Measurements from ENCODE around the gene SLIRP.
A peak's percentile ranks its signal among the peaks of the same experiment; 100 is the strongest.
"Not testable (repeated sequence)": the region's sequence is repeated elsewhere in the genome, so short reads cannot be mapped to it uniquely, and the experiment has no call there.

The SLIRP gene

DNA sequence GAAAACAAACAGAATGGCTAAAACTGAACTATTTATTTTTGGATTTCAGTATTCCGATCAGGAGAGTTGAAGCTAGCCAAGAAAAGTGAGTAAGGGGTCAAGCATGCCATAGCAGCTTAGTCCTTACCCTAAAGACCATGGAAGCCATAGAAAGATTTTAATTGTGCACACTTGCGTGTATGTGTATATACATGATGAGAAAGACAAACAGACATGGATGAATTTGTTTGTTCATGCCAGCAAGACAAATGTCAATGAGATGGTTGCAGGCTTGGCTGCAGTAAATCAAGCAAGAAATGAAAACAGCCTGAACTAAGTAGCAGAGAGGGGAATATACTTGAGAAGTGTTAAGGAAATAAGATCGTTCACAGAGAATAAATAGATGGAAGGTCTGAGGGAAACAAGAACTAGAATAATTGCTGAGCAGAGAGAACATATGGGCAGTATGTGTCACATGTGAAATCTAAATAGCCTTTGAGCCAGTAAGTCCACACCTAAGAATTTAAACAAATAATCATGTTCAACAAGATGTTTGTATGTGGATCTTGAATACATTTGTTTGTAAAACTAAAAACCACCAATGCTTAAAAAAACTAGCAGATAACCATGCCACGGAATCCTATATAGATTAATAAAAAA lies 38.3 kb downstream of the SLIRP start:
- DNase-seq: no peak

DNA sequence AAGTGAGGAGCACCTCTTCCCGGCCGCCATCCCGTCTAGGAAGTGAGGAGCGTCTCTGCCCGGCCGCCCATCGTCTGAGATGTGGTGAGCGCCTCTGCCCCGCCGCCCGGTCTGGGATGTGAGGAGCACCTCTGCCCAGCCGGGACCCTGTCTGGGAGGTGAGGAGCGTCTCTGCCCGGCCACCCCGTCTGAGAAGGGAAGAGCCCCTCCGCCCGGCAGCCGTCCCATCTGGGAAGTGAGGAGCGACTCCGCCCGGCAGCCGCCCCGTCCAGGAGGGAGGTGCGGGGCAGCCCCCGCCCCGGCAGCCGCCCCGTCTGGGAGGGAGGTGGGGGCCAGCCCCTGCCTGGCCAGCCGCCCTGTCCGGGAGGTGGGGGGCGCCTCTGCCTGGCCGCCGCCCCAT lies 39.5 kb downstream of the SLIRP start:
- DNase-seq: not testable (repeated sequence)

DNA sequence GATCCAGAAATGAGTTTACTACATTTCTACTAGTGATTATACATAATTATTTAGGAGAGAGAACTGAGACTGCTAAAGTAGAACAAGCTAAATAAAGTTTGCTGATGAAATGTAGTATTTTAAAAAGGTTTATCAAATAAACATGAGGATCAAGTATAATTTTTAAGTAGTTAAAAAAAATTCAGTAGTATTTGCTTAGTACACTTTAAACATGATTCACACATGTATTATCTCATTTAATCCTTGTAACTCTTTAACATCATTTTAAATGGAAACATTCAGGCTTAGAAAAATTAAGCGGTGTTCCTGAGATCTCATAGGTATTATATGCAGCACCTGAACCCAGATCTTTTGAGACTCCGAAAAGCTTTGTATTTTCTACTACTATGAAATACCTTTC lies 44.4 kb downstream of the SLIRP start:
- DNase-seq: no peak

DNA sequence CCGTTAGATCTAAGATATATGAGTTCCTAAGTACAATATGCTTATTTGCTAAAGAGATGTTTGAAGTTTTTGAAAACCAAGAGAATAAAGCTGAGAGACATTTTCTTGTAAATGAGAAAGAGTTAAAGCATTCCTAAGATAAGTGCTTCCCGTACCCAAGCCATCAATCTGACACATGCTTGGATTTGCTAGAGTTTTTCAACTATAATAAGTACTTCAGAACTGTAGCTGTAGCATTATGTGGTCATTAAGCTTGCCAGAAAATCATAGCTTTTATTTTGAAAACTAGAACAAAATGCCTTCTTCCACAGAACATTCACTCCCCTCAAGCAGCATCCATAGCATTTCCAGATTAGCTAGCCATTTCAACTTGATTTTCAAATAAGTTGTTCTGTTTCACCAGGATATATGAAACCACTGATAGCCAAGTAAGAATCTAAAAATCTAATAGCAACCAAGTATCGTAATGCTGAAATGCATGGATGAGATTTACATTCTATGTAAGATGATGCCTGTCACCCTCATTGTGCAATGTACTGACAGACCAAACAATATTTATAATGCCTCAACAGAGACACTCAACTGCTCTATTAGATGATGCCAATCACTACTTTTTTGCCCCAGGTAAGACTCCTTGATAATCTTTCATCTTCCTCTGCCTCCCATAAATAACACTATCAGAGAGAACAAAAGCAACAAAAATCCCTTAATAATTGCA lies 45.1 kb downstream of the SLIRP start:
- no peak for DNase-seq

DNA sequence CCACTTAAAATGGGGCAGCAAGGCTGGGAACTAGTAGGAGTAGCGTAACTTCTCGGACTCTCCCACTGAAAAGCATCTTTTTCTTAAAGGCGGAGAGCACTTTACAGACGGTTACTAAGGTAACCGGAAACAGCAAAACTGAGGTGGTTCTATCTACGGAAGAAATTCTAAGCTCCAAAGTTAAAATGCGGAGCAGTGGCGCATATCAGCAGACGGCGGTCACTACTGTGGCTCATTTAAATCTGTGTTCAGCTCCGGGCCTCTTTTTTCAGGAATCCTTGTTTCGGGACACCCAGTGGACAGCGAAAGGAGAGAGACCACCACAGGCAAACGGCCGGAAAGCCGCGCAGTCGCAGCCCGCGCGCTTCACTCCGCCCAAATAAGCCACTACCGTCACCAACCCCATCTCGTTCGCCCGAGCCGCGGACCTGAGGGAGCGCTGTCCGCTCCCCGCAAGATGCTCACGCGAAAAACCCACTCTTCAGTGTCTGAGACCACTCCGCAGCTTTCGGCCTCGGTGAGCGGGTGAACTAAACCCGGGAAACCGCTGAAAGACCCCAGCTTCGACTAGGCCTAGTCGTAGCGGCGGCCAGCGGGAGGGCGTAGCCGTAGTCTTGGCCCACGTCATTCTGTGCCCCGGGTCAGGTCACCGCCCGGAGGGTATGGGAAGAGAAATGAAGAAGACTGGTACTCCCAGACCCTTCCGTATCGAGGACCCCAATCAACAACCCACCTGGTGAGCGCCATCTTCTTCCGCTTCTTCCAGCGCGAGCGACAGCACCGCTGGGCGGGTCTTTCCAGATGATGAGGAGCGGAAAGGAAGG lies 52.7 kb downstream of the SLIRP start, which contains the start of gene SNW1:
Gene SNW1 (minus strand): TSS at position 776 of the 824 bp plus-strand sequence. CDS start 29 bp downstream, at position 747.
- DNase-seq: peak; percentile 95

DNA sequence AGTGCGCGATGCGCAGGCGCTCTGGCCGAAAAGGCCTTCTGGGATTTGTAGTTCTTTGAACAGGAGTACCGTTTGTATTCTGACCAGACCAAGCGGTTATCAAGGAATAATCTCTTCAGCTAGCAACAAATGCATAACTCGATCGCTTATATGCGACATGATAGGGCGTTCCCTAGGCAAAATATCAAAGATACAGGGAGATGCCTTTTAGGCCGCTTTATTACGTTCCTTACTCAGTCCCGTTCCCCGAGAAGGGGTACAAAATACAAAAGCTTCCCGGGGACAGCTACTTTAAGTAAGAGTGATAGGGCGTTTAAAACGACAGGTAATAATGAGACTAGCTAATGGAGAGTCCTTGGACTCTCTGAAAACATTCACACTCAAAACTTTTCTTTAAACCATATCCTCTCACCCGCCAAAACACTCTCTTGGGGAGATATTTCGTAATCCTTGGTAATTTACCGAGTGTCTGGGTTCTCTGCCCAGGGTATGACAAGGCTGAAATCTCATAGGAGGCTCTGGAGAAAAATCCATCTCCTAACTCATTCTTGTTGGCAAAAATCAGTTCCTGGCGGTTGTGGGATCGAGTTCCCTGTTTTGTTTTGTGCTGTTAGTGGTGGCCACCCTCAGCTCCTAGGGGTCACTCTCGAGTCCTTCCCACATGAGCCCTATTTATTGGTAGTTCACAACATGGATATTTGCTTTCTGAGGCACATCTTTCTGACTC lies 53.5 kb downstream of the SLIRP start:
- DNase-seq: no peak

DNA sequence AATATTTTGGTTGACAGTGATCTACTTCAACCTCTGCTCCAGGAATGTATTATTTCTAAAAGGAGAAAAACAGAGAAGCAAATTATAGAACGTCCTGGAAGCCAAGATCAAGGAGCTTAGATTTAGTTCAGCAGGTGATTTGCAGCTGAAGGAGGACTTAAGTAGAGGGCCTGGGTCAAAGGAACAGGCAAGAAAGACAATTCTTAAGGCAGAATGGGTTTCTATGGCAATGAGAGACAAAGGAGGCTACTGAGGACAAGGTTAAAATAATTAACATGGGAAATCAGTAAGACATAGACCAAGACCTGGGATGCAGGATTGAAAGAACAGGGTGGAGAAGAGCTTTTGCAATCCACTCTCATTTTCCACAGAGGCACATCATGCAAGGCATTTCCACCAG lies 55.4 kb downstream of the SLIRP start:
- no peak for DNase-seq

DNA sequence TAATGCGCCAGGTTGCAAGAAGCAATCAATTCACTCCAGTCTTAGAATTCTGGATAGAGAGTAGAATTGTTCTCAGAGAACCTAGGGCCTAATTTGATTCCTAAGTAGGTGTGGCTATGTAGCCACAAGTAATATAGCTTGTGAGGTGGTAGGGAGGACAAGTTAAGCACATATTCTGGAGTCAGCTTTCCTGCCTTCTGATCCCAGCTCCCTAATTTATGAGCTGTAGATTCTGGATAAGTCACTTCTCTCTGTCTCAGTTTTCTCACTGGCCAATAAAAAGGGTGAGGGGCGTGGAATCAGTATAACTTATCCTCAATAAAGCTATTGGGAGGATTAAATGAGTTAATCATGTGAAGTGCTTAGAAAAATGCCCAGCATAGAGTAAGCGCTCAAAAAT lies 56.1 kb downstream of the SLIRP start:
- no peak for DNase-seq

Measured in CD4-positive, alpha-beta T cell treated with Interferon gamma for 1 hour (primary cell).